H1 (cell line): ENCODE data around the gene RBMX2. TPM values are rescaled to one million over a fixed set of nuclear protein-coding genes. Genes with fewer than 3 reads are reported as not detected.

Source experiments
- polyA plus RNA-seq, 7 experiments: library from polyadenylated mRNA; depleted of rRNA in 3 of 7; stranded (reverse) in 5 of 7; unstranded in 2 of 7; fragments of >200 nt in 5 of 7; fragments of 200-250 nt in 2 of 7; gene quantifications; 1 replicate in 5 of 7; 2 replicates in 1 of 7; 4 replicates in 1 of 7; pipeline versions ENCODE4 v1.2.1 to v1.2.3, GENCODE V29; 2011 to 2013; ENCODE audit warnings: missing spikeins in 2 of 7, mixed read lengths in 2 of 7
- total RNA-seq: library from RNA; stranded (reverse); fragmentation: NEBNext Ultra II Directional; extraction: Animal tissue kit (Norgen Biotek cat#: 25700); gene quantifications from 2 replicates; pipeline ENCODE4 v1.2.1, GENCODE V29; 2021
- TF ChIP-seq, protein P1 (sequence below): fragments of 300-600 bp; sonication (generic); IDR thresholded peaks from 2 replicates; pipeline ENCODE4 v1.7.1; 2012; ENCODE audit warnings: low read length, moderate library complexity, mild to moderate bottlenecking, inconsistent platforms; ENCODE audit not compliant: insufficient replicate concordance

The RBMX2 gene
- total and polyA plus RNA-seq, 2 of the 8 experiments (the other 6 are each of a cell fraction or from before 2014, with no cell fraction given), result 10.8 to 23.2 TPM

- TF ChIP-seq, protein P1, sequence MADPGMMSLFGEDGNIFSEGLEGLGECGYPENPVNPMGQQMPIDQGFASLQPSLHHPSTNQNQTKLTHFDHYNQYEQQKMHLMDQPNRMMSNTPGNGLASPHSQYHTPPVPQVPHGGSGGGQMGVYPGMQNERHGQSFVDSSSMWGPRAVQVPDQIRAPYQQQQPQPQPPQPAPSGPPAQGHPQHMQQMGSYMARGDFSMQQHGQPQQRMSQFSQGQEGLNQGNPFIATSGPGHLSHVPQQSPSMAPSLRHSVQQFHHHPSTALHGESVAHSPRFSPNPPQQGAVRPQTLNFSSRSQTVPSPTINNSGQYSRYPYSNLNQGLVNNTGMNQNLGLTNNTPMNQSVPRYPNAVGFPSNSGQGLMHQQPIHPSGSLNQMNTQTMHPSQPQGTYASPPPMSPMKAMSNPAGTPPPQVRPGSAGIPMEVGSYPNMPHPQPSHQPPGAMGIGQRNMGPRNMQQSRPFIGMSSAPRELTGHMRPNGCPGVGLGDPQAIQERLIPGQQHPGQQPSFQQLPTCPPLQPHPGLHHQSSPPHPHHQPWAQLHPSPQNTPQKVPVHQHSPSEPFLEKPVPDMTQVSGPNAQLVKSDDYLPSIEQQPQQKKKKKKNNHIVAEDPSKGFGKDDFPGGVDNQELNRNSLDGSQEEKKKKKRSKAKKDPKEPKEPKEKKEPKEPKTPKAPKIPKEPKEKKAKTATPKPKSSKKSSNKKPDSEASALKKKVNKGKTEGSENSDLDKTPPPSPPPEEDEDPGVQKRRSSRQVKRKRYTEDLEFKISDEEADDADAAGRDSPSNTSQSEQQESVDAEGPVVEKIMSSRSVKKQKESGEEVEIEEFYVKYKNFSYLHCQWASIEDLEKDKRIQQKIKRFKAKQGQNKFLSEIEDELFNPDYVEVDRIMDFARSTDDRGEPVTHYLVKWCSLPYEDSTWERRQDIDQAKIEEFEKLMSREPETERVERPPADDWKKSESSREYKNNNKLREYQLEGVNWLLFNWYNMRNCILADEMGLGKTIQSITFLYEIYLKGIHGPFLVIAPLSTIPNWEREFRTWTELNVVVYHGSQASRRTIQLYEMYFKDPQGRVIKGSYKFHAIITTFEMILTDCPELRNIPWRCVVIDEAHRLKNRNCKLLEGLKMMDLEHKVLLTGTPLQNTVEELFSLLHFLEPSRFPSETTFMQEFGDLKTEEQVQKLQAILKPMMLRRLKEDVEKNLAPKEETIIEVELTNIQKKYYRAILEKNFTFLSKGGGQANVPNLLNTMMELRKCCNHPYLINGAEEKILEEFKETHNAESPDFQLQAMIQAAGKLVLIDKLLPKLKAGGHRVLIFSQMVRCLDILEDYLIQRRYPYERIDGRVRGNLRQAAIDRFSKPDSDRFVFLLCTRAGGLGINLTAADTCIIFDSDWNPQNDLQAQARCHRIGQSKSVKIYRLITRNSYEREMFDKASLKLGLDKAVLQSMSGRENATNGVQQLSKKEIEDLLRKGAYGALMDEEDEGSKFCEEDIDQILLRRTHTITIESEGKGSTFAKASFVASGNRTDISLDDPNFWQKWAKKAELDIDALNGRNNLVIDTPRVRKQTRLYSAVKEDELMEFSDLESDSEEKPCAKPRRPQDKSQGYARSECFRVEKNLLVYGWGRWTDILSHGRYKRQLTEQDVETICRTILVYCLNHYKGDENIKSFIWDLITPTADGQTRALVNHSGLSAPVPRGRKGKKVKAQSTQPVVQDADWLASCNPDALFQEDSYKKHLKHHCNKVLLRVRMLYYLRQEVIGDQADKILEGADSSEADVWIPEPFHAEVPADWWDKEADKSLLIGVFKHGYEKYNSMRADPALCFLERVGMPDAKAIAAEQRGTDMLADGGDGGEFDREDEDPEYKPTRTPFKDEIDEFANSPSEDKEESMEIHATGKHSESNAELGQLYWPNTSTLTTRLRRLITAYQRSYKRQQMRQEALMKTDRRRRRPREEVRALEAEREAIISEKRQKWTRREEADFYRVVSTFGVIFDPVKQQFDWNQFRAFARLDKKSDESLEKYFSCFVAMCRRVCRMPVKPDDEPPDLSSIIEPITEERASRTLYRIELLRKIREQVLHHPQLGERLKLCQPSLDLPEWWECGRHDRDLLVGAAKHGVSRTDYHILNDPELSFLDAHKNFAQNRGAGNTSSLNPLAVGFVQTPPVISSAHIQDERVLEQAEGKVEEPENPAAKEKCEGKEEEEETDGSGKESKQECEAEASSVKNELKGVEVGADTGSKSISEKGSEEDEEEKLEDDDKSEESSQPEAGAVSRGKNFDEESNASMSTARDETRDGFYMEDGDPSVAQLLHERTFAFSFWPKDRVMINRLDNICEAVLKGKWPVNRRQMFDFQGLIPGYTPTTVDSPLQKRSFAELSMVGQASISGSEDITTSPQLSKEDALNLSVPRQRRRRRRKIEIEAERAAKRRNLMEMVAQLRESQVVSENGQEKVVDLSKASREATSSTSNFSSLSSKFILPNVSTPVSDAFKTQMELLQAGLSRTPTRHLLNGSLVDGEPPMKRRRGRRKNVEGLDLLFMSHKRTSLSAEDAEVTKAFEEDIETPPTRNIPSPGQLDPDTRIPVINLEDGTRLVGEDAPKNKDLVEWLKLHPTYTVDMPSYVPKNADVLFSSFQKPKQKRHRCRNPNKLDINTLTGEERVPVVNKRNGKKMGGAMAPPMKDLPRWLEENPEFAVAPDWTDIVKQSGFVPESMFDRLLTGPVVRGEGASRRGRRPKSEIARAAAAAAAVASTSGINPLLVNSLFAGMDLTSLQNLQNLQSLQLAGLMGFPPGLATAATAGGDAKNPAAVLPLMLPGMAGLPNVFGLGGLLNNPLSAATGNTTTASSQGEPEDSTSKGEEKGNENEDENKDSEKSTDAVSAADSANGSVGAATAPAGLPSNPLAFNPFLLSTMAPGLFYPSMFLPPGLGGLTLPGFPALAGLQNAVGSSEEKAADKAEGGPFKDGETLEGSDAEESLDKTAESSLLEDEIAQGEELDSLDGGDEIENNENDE, result no peak
Observed at GRCh38 chrX:130414800-130415199, 13.0 kb downstream of the RBMX2 start (continued).
